CD4-positive, alpha-beta T cell treated with Interleukin-2 at 100 ng/mL for 4 hours (primary cell): ENCODE results near the gene PATZ1.
"Not testable (repeated sequence)": the region's sequence is repeated elsewhere in the genome, so short reads cannot be mapped to it uniquely, and the experiment has no call there.

Experiments used
- DNase-seq: peaks from one replicate; pipeline ENCODE4 v3.0.0-alpha.2; 2020; ENCODE audit warnings: low spot score

PATZ1 gene

GRCh38 chr22:31343235-31344191, 2.6 kb downstream of the PATZ1 start:
- no peak for DNase-seq

- DNase-seq, result no peak
Measured at GRCh38 chr22:31342389-31343140, 3.6 kb downstream of the PATZ1 start.

GRCh38 chr22:31341386-31342088, 4.6 kb downstream of the PATZ1 start:
- no peak for DNase-seq

GRCh38 chr22:31340765-31341247, 5.3 kb downstream of the PATZ1 start:
- no peak for DNase-seq

GRCh38 chr22:31340360-31340759, 5.8 kb downstream of the PATZ1 start:
- DNase-seq, result no peak

- no peak for DNase-seq
Measured at GRCh38 chr22:31339148-31339832, 6.9 kb downstream of the PATZ1 start.

GRCh38 chr22:31337178-31337577, 9.0 kb downstream of the PATZ1 start:
- DNase-seq, result peak; percentile 13

- DNase-seq, result no peak
Measured at GRCh38 chr22:31334329-31334728, 11.8 kb downstream of the PATZ1 start.

GRCh38 chr22:31333641-31334040, 12.5 kb downstream of the PATZ1 start:
- DNase-seq, result no peak

- DNase-seq, result no peak
Measured at GRCh38 chr22:31332886-31333285, 13.3 kb downstream of the PATZ1 start.

- no peak for DNase-seq
Measured at GRCh38 chr22:31332010-31332409, 14.1 kb downstream of the PATZ1 start.

GRCh38 chr22:31329453-31330215, 16.5 kb downstream of the PATZ1 start:
- DNase-seq, result no peak

GRCh38 chr22:31329029-31329428, 17.1 kb downstream of the PATZ1 start:
- no peak for DNase-seq

- no peak for DNase-seq
Measured at GRCh38 chr22:31328544-31328960, 17.6 kb downstream of the PATZ1 start.

- DNase-seq, result no peak
Measured at GRCh38 chr22:31327806-31328543, 18.2 kb downstream of the PATZ1 start.

- no peak for DNase-seq
Measured at GRCh38 chr22:31326877-31327276, 19.3 kb downstream of the PATZ1 start.

GRCh38 chr22:31323578-31324550, 22.3 kb downstream of the PATZ1 start:
- DNase-seq, result no peak

- DNase-seq, result no peak
Measured at GRCh38 chr22:31321421-31321820, 24.7 kb downstream of the PATZ1 start.

- not testable (repeated sequence) for DNase-seq
Measured at GRCh38 chr22:31314220-31314619, 31.9 kb downstream of the PATZ1 start.
